ENCODE data around the gene IRAK2. TPM values are rescaled to one million over a fixed set of nuclear protein-coding genes. Genes with fewer than 3 reads are reported as not detected.
"Not testable (repeated sequence)": the region's sequence is repeated elsewhere in the genome, so short reads cannot be mapped to it uniquely, and the experiment has no call there.

IRAK2 gene
- total and polyA plus RNA-seq, 2 donors (not counting 3 experiments of a cell fraction or from before 2014, with no cell fraction given): 7.9 to 10.0 TPM

GRCh38 chr3:10158555-10158954 is 6.2 kb upstream of the IRAK2 start:
- CTCF ChIA-PET: interaction anchor here (1.2 to 2.2 kb wide), 2 partner anchors 14 to 36 kb away, joined by 3 to 7 read pairs; no protein-coding TSS in a partner anchor
- H4K20me1 ChIP-seq (replicated peaks; ENCODE audit: control insufficient read depth, extremely low read depth, insufficient read depth, low read length); dilution Hi-C loops (cut with MboI; ENCODE audit: extremely low pct_ligation_motif_present, low sequenced_read_pairs); H2AFZ ChIP-seq (ENCODE audit: low read depth, low read length); POLR2A ChIA-PET; H3K27me3 ChIP-seq (ENCODE audit: control insufficient read depth in 2 of 2, insufficient read depth in 2 of 2, low read length in 2 of 2); H3K9me1 ChIP-seq (replicated peaks; ENCODE audit: control insufficient read depth, extremely low read depth, insufficient read depth, low read length); DNase-seq (ENCODE audit: low read depth, low spot score); H3K9me3 ChIP-seq (replicated peaks; ENCODE audit: control insufficient read depth, insufficient read depth, low read length); H3K4me1 ChIP-seq (ENCODE audit: control insufficient read depth, extremely low read depth, insufficient read depth, low read length); H3K4me2 ChIP-seq (ENCODE audit: insufficient read depth, low read length); H3K4me3 ChIP-seq (replicated peaks in 1 of 3; ENCODE audit: insufficient read depth in 1 of 3, low read depth in 1 of 3, low read length in 3 of 3); FAIRE-seq; H3K27ac ChIP-seq (ENCODE audit: insufficient read depth, low read depth, low read length); H3K79me2 ChIP-seq (ENCODE audit: control insufficient read depth, insufficient read depth, low read length); BruUV-seq (replicated peaks); H3K36me3 ChIP-seq (ENCODE audit: control insufficient read depth in 2 of 2, extremely low read depth in 1 of 2, insufficient read depth in 2 of 2, low read length in 2 of 2); intact Hi-C loops (cut with micrococcal nuclease); H3K9ac ChIP-seq (replicated peaks; ENCODE audit: extremely low read depth, insufficient read depth, low read length): not testable (repeated sequence)

GRCh38 chr3:10160346-10160745 is 4.4 kb upstream of the IRAK2 start:
- CTCF ChIA-PET: interaction anchor here (1.2 to 2.2 kb wide), 4 partner anchors 13 to 104 kb away, joined by 4 to 7 read pairs (median 6); no protein-coding TSS in a partner anchor
- H3K4me3 ChIP-seq (replicated peaks in 1 of 3; ENCODE audit: insufficient read depth in 1 of 3, low read depth in 1 of 3, low read length in 3 of 3): no peak overlapping the region
- H3K9me1 ChIP-seq (replicated peaks; ENCODE audit: control insufficient read depth, extremely low read depth, insufficient read depth, low read length): no peaks in the 10 kb centered on the region
- no TSS peak for BruUV-seq (replicated peaks)
- no peak overlapping the region for H3K4me2 ChIP-seq (ENCODE audit: insufficient read depth, low read length)
- POLR2A ChIA-PET: interaction anchor here (1.0 kb wide), 1 partner anchor 32 kb away, joined by 3 read pairs; no protein-coding TSS in a partner anchor
- no peaks in the 10 kb centered on the region for H3K9me3 ChIP-seq (replicated peaks; ENCODE audit: control insufficient read depth, insufficient read depth, low read length)
- H3K36me3 ChIP-seq (ENCODE audit: control insufficient read depth in 2 of 2, extremely low read depth in 1 of 2, insufficient read depth in 2 of 2, low read length in 2 of 2): no peaks in the 10 kb centered on the region
- intact Hi-C loops (cut with micrococcal nuclease) (no loop called here), dilution Hi-C loops (cut with MboI; ENCODE audit: extremely low pct_ligation_motif_present, low sequenced_read_pairs) (no loop called here)
- no peaks in the 10 kb centered on the region for H3K27me3 ChIP-seq (ENCODE audit: control insufficient read depth in 2 of 2, insufficient read depth in 2 of 2, low read length in 2 of 2)
- no peak for FAIRE-seq
- H3K27ac ChIP-seq (ENCODE audit: insufficient read depth, low read depth, low read length): no peak overlapping the region
- peaks cover 2% of the 10 kb centered on the region for H3K4me1 ChIP-seq (ENCODE audit: control insufficient read depth, extremely low read depth, insufficient read depth, low read length)
- no peak for TF ChIP-seq JUN (IDR thresholded peaks at IDR 0.05; ENCODE audit: borderline replicate concordance, insufficient read depth, insufficient read length, low read depth)
- no peak for TF ChIP-seq POLR2AphosphoS5 (IDR thresholded peaks at IDR 0.05; ENCODE audit: insufficient read depth, low read depth, low read length)
- TF ChIP-seq POLR2A (IDR thresholded peaks at IDR 0.05; ENCODE audit: low read depth, low read length): no peak
- TF ChIP-seq EZH2 (IDR thresholded peaks at IDR 0.05; ENCODE audit: borderline replicate concordance, low read depth, low read length, severe bottlenecking): no peak
- no peak for TF ChIP-seq CTCF (IDR thresholded peaks at IDR 0.05; ENCODE audit: extremely low read depth in 1 of 2, insufficient read depth in 1 of 2, low read depth in 1 of 2, low read length in 2 of 2)
- no peak for TF ChIP-seq FOS (IDR thresholded peaks at IDR 0.05; ENCODE audit: borderline replicate concordance, insufficient read depth, low read length)
- TF ChIP-seq MAX (IDR thresholded peaks at IDR 0.05; ENCODE audit: insufficient read depth, insufficient read length): no peak
- TF ChIP-seq MYC (IDR thresholded peaks at IDR 0.05; ENCODE audit: low read depth, low read length): no peak
- TF ChIP-seq GATA2 (IDR thresholded peaks at IDR 0.05; ENCODE audit: insufficient read depth, insufficient read length, low read depth, low read length): no peak
- no peak overlapping the region for H3K9ac ChIP-seq (replicated peaks; ENCODE audit: extremely low read depth, insufficient read depth, low read length)
- no peaks in the 10 kb centered on the region for H3K79me2 ChIP-seq (ENCODE audit: control insufficient read depth, insufficient read depth, low read length)
- no peak overlapping the region for H2AFZ ChIP-seq (ENCODE audit: low read depth, low read length)
- no peak for DNase-seq (ENCODE audit: low read depth, low spot score)
- H4K20me1 ChIP-seq (replicated peaks; ENCODE audit: control insufficient read depth, extremely low read depth, insufficient read depth, low read length): no peaks in the 10 kb centered on the region
